ENCODE results near the gene ARFGAP1. TPM values are rescaled to one million over a fixed set of nuclear protein-coding genes. Genes with fewer than 3 reads are reported as not detected.

The ARFGAP1 gene
- polyA plus RNA-seq, 1 experiment = 76.5 TPM

DNA sequence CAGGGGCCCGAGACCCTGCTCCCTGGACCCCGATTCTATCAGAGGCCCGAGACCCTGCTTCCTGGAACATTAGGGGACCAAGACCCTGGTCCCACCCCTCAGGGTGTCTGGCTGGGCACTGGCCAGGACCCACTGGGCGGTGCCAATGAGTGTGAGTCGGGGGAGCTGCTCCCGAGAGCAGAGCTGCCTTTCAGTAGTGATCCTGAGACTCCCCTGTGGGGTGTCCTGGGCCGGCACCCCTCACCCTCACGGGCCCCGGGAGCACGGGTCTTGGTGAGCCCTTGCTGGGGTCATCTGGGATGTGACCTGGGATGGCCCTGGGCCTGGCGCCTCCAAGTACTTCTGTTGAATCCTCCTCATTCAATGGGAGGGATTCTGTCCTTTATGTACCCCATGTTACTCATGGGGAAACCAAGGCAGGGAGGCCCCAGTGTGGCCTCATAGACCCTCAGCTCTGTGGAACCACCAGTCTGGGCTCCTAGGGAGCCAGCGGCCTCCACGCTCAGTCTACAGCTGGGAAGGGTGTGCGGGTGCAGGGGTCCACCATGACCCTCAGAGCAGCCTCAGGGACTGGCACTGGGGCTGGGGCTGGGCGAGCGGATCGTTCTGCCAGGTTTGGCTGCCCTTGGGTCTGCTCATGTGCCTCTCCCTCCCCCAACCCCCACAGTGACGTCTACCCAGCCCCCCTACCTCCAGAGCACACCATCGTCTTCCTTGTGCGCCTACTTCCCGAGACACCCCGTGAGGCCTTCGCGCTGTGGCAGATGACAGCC is 46.0 kb downstream of the ARFGAP1 start:
- H3K4me3 ChIP-seq (ENCODE audit: low read depth, low read length) = no peak overlapping the region
- peaks cover 5% of the 10 kb centered on the region for H3K27me3 ChIP-seq (ENCODE audit: control insufficient read depth, insufficient read depth, low read length)
- DNase-seq (ENCODE audit: low read depth) = no peak
- CTCF ChIA-PET = interaction anchor here (3.4 kb wide), 1 partner anchor 9 kb away, joined by 26 read pairs; no protein-coding TSS in a partner anchor
- no peaks in the 10 kb centered on the region for H3K36me3 ChIP-seq (ENCODE audit: control insufficient read depth, insufficient read depth, low read length)
- POLR2A ChIA-PET = no interaction called here
- TF ChIP-seq, protein P1, sequence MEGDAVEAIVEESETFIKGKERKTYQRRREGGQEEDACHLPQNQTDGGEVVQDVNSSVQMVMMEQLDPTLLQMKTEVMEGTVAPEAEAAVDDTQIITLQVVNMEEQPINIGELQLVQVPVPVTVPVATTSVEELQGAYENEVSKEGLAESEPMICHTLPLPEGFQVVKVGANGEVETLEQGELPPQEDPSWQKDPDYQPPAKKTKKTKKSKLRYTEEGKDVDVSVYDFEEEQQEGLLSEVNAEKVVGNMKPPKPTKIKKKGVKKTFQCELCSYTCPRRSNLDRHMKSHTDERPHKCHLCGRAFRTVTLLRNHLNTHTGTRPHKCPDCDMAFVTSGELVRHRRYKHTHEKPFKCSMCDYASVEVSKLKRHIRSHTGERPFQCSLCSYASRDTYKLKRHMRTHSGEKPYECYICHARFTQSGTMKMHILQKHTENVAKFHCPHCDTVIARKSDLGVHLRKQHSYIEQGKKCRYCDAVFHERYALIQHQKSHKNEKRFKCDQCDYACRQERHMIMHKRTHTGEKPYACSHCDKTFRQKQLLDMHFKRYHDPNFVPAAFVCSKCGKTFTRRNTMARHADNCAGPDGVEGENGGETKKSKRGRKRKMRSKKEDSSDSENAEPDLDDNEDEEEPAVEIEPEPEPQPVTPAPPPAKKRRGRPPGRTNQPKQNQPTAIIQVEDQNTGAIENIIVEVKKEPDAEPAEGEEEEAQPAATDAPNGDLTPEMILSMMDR (IDR thresholded peaks at IDR 0.05; ENCODE audit: insufficient read depth, low read depth, low read length) = no peak

DNA sequence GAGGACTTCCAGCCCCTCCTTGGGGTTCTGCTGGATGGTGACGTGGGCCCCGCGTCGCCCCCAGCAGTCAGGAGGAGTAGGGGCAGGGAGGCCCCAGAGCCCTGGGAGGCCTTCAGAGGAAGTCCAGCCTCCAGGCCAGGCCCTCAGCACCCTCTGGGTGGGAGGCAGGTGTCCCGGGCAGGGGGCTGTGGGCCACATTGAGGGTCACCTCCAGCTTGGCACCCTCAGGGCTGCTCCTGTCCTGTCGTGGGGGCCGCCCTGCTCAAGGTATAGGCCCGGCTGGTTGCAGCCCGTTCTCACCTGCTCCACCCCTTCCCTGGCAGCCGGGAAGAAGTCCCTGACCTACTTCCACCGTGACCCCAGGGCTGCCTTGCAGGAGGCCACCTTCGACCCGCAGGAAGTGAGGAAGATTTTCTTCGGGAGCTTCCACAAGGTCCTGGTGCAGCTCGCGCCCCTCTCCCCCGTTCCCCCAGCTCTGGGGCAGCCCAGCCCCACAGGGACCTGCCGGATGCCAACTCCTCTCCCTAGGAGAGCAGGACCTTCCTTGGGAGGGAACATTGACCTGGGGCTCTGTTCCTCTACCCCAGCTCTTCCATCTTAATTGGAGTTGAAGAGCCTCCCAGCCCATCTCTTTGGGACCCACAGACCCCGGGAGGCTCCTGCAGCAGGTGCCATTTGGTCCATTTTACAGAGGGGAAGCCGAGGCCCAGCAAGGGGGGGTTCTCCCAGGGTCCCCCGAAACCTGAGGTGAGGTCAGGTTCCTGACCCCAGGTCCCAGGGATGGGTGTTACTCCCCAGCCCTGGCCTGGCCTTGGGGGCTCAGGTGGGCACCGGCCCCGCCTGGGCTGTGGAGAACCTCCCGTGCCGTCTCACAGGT is 46.8 kb downstream of the ARFGAP1 start:
- POLR2A ChIA-PET = no interaction called here
- CTCF ChIA-PET = interaction anchor here (3.4 kb wide), 1 partner anchor 10 kb away, joined by 26 read pairs; no protein-coding TSS in a partner anchor

DNA sequence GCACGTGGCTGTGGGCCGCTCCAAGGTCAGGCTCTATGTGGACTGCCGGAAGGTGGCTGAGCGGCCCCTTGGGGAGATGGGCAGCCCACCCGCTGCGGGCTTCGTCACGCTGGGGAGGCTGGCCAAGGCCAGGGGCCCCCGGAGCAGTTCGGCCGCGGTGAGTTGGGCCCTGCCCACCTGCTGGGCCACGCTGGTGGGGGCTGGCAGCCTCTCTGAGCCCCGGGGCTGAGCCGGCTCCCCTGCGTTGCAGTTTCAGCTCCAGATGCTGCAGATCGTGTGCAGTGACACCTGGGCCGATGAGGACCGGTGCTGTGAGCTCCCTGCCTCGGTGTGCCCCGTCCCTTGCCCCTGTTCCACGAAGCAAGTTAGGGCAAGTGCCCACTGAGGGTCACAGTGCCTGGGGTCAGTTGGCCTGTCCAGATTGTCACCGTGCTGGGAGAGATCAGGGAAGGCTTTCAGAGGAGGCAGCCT is 47.5 kb downstream of the ARFGAP1 start:
- DNase-seq (ENCODE audit: low read depth) = no peak
- H3K27me3 ChIP-seq (ENCODE audit: control insufficient read depth, insufficient read depth, low read length) = peaks cover 5% of the 10 kb centered on the region
- POLR2A ChIA-PET = no interaction called here
- CTCF ChIA-PET = interaction anchor here (3.4 kb wide), 1 partner anchor 10 kb away, joined by 26 read pairs; no protein-coding TSS in a partner anchor
- H3K4me3 ChIP-seq (ENCODE audit: low read depth, low read length) = no peak overlapping the region
- TF ChIP-seq, protein P1 (IDR thresholded peaks at IDR 0.05; ENCODE audit: insufficient read depth, low read depth, low read length) = no peak
- no peaks in the 10 kb centered on the region for H3K36me3 ChIP-seq (ENCODE audit: control insufficient read depth, insufficient read depth, low read length)

More for the DNA sequence above, 46.8 kb downstream of the ARFGAP1 start:
- Histone ChIP-seq H3K27me3 (ENCODE audit: control insufficient read depth, insufficient read depth, low read length) (peaks cover 5% of the 10 kb centered on the region), H3K36me3 (ENCODE audit: control insufficient read depth, insufficient read depth, low read length) (no peaks in the 10 kb centered on the region), H3K4me3 (ENCODE audit: low read depth, low read length) (no peak overlapping the region)
- TF ChIP-seq, protein P1 (IDR thresholded peaks at IDR 0.05; ENCODE audit: insufficient read depth, low read depth, low read length) = no peak
- no peak for DNase-seq (ENCODE audit: low read depth)

GRCh38 chr20:63320616-63321147 is 48.1 kb downstream of the ARFGAP1 start:
- DNase-seq (ENCODE audit: low read depth) = no peak
- POLR2A ChIA-PET = no interaction called here
- Histone ChIP-seq H3K4me3 (ENCODE audit: low read depth, low read length) (no peak overlapping the region), H3K36me3 (ENCODE audit: control insufficient read depth, insufficient read depth, low read length) (no peaks in the 10 kb centered on the region), H3K27me3 (ENCODE audit: control insufficient read depth, insufficient read depth, low read length) (peaks cover 5% of the 10 kb centered on the region)
- TF ChIP-seq, protein P1 (IDR thresholded peaks at IDR 0.05; ENCODE audit: insufficient read depth, low read depth, low read length) = no peak
- CTCF ChIA-PET = interaction anchor here (2.1 kb wide), 1 partner anchor 11 kb away, joined by 14 read pairs; no protein-coding TSS in a partner anchor

Measured in BJ (cell line).